HG02642 (cell line): ENCODE measurements around the gene NGFR.

Experiments
- ATAC-seq: cut with Tn5 transposase; IDR thresholded peaks from one replicate; pipeline ENCODE4 v1.9.1; 2021; ENCODE audit warnings: mild to moderate bottlenecking; ENCODE audit not compliant: unreplicated experiment, poor library complexity

Gene NGFR

GRCh38 chr17:49555495-49556222, 60.6 kb downstream of the NGFR start:
- no peak for ATAC-seq

- peak; percentile 74 for ATAC-seq
Observed at GRCh38 chr17:49556223-49556943, 61.3 kb downstream of the NGFR start.

DNA sequence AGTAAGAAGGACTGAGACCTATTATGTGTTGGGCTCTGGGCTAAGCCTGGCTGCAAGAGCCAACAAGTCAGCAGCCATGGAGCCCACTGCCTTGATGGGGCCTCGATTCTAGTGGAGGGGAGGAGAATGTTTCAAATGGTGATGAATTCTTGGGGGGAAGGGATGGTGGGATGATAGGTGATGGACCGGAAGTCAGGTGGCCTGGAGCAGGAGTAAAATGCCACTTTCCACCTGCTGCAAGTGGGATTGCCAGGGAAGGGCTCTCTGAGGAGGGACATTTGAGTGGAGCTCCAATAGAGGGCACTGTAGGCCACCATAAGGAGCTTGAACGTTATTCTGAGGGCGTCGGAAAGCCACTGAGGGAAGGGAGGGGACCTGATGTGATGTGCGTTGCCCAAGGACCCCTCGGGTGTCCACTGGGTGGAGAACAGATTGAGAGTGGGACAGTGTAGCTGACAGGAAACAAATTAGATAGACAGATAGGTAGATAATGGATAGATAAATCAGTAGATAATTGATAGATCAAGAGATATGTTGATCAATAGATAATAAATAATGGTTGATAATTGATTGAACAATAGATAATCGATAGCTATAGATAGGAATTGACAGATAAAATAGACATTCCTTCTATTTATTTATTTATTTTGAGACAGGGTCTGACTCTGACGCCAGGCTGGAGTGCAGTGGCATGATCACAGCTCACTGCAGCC, 62.4 kb downstream of the NGFR start:
- ATAC-seq = no peak
